ENCODE results near the gene TMEM201.

Gene TMEM201

DNA sequence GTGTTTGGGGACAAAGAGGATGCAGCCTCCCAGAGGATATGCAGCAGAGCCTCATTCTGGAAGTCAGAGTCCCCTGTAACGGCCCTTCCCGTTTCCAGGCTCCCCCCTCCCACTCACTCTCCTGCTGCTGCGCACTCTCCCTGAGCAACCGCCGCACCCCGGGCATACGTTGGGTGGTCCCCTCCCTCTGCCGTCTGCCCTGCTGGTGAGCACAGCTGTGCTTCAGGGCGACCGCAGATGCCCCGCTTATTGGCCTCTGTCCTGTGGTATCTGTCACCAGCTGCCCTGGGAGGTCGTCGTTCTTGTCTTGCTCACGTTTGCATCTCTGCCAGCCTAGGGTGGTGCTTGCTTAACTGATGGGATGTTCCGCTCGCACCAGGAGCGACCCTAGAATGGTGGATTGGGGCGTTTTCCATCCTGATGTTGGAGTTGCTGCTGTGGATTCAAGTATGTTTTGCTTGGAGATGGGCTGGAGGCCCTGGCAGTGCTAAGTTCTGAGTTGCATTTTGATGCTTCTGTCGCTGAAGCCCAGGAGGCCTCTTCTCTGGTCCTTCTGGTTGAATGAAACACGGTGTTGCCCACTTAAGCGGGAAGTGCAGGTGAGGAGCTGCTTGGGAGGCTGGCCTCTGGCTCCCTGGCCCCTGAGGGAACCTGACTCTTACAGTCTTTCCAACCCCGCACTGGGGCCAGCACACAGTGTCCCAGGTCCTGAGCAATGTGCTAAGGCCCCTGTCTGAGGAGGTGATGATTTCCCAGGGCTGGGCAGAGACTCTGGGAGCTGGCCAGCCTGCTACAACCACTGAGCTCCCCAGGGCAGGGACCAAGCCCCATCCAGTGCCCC, 3.2 kb downstream of the TMEM201 start (continued):
- no peak for TF ChIP-seq ZNF292 (tag by site-specific recombination; IDR thresholded peaks at IDR 0.05; ENCODE audit: borderline replicate concordance, low read depth)
- TF ChIP-seq ZNF530 (tag by site-specific recombination; IDR thresholded peaks at IDR 0.05; ENCODE audit: low read depth), result no peak
- TF ChIP-seq, protein P1, sequence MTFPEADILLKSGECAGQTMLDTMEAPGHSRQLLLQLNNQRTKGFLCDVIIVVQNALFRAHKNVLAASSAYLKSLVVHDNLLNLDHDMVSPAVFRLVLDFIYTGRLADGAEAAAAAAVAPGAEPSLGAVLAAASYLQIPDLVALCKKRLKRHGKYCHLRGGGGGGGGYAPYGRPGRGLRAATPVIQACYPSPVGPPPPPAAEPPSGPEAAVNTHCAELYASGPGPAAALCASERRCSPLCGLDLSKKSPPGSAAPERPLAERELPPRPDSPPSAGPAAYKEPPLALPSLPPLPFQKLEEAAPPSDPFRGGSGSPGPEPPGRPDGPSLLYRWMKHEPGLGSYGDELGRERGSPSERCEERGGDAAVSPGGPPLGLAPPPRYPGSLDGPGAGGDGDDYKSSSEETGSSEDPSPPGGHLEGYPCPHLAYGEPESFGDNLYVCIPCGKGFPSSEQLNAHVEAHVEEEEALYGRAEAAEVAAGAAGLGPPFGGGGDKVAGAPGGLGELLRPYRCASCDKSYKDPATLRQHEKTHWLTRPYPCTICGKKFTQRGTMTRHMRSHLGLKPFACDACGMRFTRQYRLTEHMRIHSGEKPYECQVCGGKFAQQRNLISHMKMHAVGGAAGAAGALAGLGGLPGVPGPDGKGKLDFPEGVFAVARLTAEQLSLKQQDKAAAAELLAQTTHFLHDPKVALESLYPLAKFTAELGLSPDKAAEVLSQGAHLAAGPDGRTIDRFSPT (tag by site-specific recombination; IDR thresholded peaks at IDR 0.05), result 0 out of 2 replicates have a peak, but pooled peaks have one; percentile 15
- TF ChIP-seq ZNF514 (tag by site-specific recombination; IDR thresholded peaks at IDR 0.05), result no peak
- no peak for TF ChIP-seq TCF7L2 (IDR thresholded peaks at IDR 0.05; ENCODE audit: borderline replicate concordance, low read depth, low read length)
- TF ChIP-seq ZNF558 (tag by site-specific recombination; IDR thresholded peaks at IDR 0.05), result no peak
- TF ChIP-seq MYNN (tag by site-specific recombination; IDR thresholded peaks at IDR 0.05; ENCODE audit: borderline replicate concordance), result no peak
- peak; percentile 54; the same call in 1 of the 2 replicates for TF ChIP-seq ZIC2 (tag by site-specific recombination; IDR thresholded peaks at IDR 0.05)
- TF ChIP-seq, protein P2, sequence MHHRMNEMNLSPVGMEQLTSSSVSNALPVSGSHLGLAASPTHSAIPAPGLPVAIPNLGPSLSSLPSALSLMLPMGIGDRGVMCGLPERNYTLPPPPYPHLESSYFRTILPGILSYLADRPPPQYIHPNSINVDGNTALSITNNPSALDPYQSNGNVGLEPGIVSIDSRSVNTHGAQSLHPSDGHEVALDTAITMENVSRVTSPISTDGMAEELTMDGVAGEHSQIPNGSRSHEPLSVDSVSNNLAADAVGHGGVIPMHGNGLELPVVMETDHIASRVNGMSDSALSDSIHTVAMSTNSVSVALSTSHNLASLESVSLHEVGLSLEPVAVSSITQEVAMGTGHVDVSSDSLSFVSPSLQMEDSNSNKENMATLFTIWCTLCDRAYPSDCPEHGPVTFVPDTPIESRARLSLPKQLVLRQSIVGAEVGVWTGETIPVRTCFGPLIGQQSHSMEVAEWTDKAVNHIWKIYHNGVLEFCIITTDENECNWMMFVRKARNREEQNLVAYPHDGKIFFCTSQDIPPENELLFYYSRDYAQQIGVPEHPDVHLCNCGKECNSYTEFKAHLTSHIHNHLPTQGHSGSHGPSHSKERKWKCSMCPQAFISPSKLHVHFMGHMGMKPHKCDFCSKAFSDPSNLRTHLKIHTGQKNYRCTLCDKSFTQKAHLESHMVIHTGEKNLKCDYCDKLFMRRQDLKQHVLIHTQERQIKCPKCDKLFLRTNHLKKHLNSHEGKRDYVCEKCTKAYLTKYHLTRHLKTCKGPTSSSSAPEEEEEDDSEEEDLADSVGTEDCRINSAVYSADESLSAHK (tag by site-specific recombination; IDR thresholded peaks at IDR 0.05), result peak; percentile 65; the same call in 1 of the 2 replicates
- TF ChIP-seq ZNF19 (tag by site-specific recombination; IDR thresholded peaks at IDR 0.05; ENCODE audit: low read depth), result no peak
- no peak for TF ChIP-seq ZNF155 (tag by site-specific recombination; IDR thresholded peaks at IDR 0.05)
- TF ChIP-seq, protein P3, sequence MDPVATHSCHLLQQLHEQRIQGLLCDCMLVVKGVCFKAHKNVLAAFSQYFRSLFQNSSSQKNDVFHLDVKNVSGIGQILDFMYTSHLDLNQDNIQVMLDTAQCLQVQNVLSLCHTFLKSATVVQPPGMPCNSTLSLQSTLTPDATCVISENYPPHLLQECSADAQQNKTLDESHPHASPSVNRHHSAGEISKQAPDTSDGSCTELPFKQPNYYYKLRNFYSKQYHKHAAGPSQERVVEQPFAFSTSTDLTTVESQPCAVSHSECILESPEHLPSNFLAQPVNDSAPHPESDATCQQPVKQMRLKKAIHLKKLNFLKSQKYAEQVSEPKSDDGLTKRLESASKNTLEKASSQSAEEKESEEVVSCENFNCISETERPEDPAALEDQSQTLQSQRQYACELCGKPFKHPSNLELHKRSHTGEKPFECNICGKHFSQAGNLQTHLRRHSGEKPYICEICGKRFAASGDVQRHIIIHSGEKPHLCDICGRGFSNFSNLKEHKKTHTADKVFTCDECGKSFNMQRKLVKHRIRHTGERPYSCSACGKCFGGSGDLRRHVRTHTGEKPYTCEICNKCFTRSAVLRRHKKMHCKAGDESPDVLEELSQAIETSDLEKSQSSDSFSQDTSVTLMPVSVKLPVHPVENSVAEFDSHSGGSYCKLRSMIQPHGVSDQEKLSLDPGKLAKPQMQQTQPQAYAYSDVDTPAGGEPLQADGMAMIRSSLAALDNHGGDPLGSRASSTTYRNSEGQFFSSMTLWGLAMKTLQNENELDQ (tag by site-specific recombination; IDR thresholded peaks at IDR 0.05; ENCODE audit: low read depth), result no peak
- TF ChIP-seq, protein P4, sequence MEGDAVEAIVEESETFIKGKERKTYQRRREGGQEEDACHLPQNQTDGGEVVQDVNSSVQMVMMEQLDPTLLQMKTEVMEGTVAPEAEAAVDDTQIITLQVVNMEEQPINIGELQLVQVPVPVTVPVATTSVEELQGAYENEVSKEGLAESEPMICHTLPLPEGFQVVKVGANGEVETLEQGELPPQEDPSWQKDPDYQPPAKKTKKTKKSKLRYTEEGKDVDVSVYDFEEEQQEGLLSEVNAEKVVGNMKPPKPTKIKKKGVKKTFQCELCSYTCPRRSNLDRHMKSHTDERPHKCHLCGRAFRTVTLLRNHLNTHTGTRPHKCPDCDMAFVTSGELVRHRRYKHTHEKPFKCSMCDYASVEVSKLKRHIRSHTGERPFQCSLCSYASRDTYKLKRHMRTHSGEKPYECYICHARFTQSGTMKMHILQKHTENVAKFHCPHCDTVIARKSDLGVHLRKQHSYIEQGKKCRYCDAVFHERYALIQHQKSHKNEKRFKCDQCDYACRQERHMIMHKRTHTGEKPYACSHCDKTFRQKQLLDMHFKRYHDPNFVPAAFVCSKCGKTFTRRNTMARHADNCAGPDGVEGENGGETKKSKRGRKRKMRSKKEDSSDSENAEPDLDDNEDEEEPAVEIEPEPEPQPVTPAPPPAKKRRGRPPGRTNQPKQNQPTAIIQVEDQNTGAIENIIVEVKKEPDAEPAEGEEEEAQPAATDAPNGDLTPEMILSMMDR (tag by site-specific recombination; IDR thresholded peaks at IDR 0.05), result no peak
- 0 out of 2 replicates have a peak, but pooled peaks have one; percentile 43 for TF ChIP-seq ZFP69B (tag by site-specific recombination; IDR thresholded peaks at IDR 0.05)
- TF ChIP-seq ZNF549 (tag by site-specific recombination; IDR thresholded peaks at IDR 0.05), result no peak
- TF ChIP-seq, protein P5, sequence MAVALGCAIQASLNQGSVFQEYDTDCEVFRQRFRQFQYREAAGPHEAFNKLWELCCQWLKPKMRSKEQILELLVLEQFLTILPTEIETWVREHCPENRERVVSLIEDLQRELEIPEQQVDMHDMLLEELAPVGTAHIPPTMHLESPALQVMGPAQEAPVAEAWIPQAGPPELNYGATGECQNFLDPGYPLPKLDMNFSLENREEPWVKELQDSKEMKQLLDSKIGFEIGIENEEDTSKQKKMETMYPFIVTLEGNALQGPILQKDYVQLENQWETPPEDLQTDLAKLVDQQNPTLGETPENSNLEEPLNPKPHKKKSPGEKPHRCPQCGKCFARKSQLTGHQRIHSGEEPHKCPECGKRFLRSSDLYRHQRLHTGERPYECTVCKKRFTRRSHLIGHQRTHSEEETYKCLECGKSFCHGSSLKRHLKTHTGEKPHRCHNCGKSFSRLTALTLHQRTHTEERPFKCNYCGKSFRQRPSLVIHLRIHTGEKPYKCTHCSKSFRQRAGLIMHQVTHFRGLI (tag by site-specific recombination; IDR thresholded peaks at IDR 0.05), result no peak
- TF ChIP-seq ZNF391 (tag by site-specific recombination; IDR thresholded peaks at IDR 0.05; ENCODE audit: borderline replicate concordance, low read depth), result no peak
- no peak for TF ChIP-seq ZNF426 (tag by site-specific recombination; IDR thresholded peaks at IDR 0.05)
- TF ChIP-seq, protein P6, sequence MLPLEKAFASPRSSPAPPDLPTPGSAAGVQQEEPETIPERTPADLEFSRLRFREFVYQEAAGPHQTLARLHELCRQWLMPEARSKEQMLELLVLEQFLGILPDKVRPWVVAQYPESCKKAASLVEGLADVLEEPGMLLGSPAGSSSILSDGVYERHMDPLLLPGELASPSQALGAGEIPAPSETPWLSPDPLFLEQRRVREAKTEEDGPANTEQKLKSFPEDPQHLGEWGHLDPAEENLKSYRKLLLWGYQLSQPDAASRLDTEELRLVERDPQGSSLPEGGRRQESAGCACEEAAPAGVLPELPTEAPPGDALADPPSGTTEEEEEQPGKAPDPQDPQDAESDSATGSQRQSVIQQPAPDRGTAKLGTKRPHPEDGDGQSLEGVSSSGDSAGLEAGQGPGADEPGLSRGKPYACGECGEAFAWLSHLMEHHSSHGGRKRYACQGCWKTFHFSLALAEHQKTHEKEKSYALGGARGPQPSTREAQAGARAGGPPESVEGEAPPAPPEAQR (tag by site-specific recombination; IDR thresholded peaks at IDR 0.05), result no peak
- TF ChIP-seq ZNF366 (tag by site-specific recombination; conservative IDR thresholded peaks at IDR 0.05), result no peak
